Dermis blood vessel endothelial cell (primary cell): ENCODE data around the gene TNFAIP8. TPM values are rescaled to one million over a fixed set of nuclear protein-coding genes. Genes with fewer than 3 reads are reported as not detected.

ENCODE experiments used
- DNase-seq: peaks from one replicate; pipeline ENCODE4 v3.0.0; 2010
- total RNA-seq: library from RNA; depleted of rRNA; stranded (reverse); fragments of >200 nt; gene quantifications from 2 replicates; pipeline ENCODE4 v1.2.3, GENCODE V29; 2014

Gene TNFAIP8
- total RNA-seq, 1 donor from 2014 or later: 13.6 TPM

- DNase-seq: no peak
Observed at GRCh38 chr5:119329666-119330065, 26.2 kb upstream of the TNFAIP8 start.

GRCh38 chr5:119330367-119331183 lies 25.2 kb upstream of the TNFAIP8 start:
- DNase-seq: no peak

GRCh38 chr5:119331566-119332095 lies 24.2 kb upstream of the TNFAIP8 start:
- no peak for DNase-seq

GRCh38 chr5:119332208-119332607 lies 23.6 kb upstream of the TNFAIP8 start:
- DNase-seq: no peak

GRCh38 chr5:119332978-119333401 lies 22.8 kb upstream of the TNFAIP8 start:
- no peak for DNase-seq

GRCh38 chr5:119333421-119333851 lies 22.4 kb upstream of the TNFAIP8 start:
- no peak for DNase-seq

GRCh38 chr5:119335261-119335677 lies 20.6 kb upstream of the TNFAIP8 start:
- DNase-seq: no peak

- DNase-seq: no peak
Observed at GRCh38 chr5:119336262-119336661, 19.6 kb upstream of the TNFAIP8 start.

- no peak for DNase-seq
Observed at GRCh38 chr5:119336845-119337580, 18.8 kb upstream of the TNFAIP8 start.

- no peak for DNase-seq
Observed at GRCh38 chr5:119338326-119338946, 17.4 kb upstream of the TNFAIP8 start.

- no peak for DNase-seq
Observed at GRCh38 chr5:119339344-119339743, 16.5 kb upstream of the TNFAIP8 start.

GRCh38 chr5:119339965-119340364 lies 15.9 kb upstream of the TNFAIP8 start:
- no peak for DNase-seq

- DNase-seq: no peak
Observed at GRCh38 chr5:119340597-119341218, 15.1 kb upstream of the TNFAIP8 start.

GRCh38 chr5:119341452-119342349 lies 14.1 kb upstream of the TNFAIP8 start:
- DNase-seq: no peak

GRCh38 chr5:119342406-119342805 lies 13.4 kb upstream of the TNFAIP8 start:
- DNase-seq: no peak

GRCh38 chr5:119343052-119343451 lies 12.8 kb upstream of the TNFAIP8 start:
- DNase-seq: no peak

GRCh38 chr5:119343766-119344165 lies 12.1 kb upstream of the TNFAIP8 start:
- DNase-seq: no peak

- no peak for DNase-seq
Observed at GRCh38 chr5:119344231-119344630, 11.6 kb upstream of the TNFAIP8 start.

GRCh38 chr5:119345861-119346260 lies 10.0 kb upstream of the TNFAIP8 start:
- DNase-seq: no peak

- no peak for DNase-seq
Observed at GRCh38 chr5:119346394-119346793, 9.4 kb upstream of the TNFAIP8 start.

- no peak for DNase-seq
Observed at GRCh38 chr5:119347574-119347973, 8.2 kb upstream of the TNFAIP8 start.

GRCh38 chr5:119347991-119348390 lies 7.8 kb upstream of the TNFAIP8 start:
- DNase-seq: no peak
